HG03520 (cell line): ENCODE results near the gene ANGEL2.
"Not testable (repeated sequence)": the region's sequence is repeated elsewhere in the genome, so short reads cannot be mapped to it uniquely, and the experiment has no call there.

Source experiments
- ATAC-seq: cut with Tn5 transposase; IDR thresholded peaks from one replicate; pipeline ENCODE4 v1.9.1; 2021; ENCODE audit warnings: mild to moderate bottlenecking, moderate library complexity; ENCODE audit not compliant: unreplicated experiment

Gene ANGEL2

DNA sequence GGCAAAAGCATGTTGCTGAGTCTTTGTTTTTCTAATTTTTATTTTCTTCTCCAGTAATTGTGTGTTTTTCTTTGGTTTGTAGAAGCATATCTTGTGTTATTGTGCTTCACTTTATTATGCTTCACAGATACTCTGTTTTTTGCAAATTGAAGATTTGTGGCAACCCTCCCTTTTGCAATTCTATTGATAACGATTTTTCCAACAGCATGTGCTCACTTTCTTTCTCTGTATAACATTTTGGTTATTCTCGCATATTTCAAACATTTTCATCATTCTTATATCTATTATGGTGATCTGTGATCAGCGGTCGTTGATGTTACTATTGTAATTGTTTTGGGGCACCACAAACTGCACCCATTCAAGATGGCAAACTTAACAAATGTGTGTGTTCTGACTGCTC, 3.8 kb upstream of the ANGEL2 start:
- ATAC-seq: no peak

GRCh38 chr1:213017447-213018273, 2.0 kb upstream of the ANGEL2 start:
- no peak for ATAC-seq

- no peak for ATAC-seq
Observed at GRCh38 chr1:213014642-213015041, 1.0 kb downstream of the ANGEL2 start.

- ATAC-seq: no peak
Observed at GRCh38 chr1:213008564-213008963, 7.1 kb downstream of the ANGEL2 start.

GRCh38 chr1:213003256-213003655, 12.4 kb downstream of the ANGEL2 start:
- ATAC-seq: no peak

DNA sequence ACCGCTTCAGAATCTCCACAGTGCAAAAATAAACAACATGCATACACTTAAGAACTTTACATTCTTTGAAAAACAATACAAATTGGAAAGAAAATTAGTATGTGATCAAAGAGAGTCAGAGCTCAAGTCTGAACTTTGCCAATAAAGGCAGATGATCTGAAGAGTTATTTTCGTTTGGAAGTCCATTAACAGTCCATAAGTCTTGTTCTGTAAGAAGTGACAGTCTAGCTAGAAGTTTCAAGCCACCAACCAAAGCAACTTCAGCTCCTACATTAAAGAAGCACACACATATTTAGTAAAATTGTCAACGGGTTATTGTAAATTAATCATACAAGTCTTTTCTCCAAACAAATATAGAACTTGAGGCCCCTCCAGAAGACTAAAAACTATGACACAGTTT, 20.7 kb downstream of the ANGEL2 start:
- ATAC-seq: no peak

GRCh38 chr1:212993960-212994359, 21.7 kb downstream of the ANGEL2 start:
- not testable (repeated sequence) for ATAC-seq

DNA sequence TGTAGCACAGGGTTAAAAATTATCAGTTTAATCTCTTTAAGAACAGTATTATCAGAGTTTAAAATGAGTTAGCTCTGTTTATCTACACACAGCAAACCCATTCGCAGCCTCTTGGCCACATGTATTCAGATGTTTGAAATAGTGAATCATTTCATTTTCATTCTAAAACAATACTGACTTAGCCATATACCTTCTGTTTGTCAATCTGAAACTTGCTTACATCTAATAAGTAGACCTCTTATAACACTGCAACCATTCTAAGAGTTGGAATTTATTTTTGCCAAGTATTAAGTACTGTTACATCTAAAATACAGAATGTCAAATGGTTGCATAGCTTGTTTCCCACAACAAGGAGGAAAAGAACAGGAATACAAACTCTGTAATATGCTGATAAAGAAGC, 25.4 kb downstream of the ANGEL2 start:
- no peak for ATAC-seq

DNA sequence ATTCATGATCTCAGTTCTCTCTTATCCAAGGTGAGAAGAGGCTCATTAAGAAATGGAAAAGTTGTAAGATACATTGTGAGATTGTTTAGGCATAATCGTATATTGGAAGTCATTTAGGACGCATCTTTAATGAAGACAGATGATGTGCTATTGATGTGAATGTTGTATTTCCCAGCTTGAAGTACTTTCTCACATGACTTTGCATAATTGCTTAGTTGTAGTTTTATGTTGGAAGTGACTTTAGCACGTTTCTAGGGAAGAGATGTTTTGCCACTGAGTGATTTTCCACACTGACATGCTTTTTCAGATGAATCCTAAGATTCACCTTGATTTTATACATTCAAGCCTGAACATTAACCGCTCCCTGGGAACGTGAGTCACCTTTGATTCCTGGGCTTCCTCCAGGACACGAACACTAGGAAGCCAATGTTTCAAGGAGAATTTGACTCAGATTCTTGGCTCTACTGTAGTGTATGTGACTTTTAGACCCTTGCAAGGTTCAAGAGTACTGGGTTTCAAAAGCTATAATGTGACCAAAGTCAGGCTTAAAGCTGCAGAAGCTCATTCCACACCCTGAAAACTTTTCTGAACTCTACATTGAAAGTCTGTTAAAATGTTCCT, 27.9 kb downstream of the ANGEL2 start:
- ATAC-seq: no peak

DNA sequence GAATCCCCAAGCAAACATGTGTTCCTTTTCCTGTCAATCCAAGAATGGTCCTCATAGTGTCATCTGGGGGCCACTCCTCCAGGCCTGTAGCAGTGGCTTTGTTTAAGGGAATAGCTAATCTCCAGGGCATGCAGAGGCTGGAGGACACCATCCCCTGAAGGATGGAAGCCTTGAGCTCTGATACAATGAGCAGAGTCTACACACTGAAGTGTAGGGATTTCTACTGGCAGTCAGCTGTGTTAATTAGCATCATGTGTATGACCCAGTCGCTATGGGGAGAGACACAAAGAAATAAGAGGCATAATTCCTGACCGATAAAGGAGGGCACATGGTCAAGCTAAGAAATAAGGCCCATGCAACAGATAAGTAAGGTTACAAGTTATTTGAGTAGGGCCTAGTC, 29.1 kb downstream of the ANGEL2 start:
- ATAC-seq: no peak

DNA sequence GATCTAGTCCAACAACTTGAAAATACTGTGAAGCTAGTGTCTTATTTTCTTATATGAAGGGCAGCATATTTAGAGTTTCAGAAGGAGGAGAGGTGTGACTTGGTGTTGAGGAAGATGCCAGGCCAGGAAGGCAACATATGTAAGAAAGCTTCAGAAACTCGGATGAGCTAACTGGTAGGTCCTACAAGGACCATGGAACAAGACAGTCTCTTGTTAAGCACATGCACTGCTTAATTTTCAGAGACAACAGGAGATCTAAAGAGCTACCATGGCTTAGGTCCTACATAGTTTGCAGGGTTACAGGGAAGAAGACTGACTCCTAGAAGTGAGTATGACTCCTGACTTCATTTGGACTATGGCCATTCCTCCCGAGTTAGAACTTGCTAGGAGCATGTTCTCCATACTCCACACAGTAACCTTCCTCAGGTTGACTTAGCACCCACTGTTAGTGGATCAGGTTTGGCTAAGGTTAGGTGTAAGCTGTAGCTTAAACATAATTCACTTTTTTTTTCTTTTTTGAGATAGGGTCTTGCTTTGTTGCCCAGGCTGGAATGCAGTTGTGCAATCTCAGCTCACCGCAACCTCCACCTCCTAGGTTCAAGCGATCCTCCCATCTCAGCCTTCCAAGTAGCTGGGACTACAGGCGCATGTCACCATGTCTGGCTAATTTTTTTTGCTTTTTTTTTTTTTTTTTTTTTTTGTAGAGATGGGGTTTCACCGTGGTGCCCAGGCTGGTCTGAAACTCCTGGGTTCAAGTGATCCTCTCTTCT, 31.0 kb downstream of the ANGEL2 start:
- ATAC-seq: no peak

DNA sequence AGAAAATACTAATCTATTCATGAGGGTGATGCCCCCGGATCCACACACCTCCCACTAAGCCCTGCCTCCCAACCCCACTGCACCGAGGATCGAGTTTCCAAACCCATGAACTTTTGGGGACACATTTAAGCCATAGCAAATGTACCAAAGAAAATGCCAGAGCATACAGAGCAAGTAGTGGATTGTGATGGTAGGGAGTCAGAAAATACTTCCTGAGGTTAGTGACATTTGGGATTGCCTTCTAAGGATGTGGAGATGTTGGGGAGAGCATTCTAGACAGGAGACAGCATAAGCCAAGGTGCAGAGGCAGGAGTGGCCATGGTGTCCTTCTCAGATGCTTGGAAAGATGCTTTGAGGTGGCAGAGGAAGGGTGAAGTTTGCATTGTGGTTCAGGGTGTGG, 32.2 kb downstream of the ANGEL2 start:
- ATAC-seq: no peak

DNA sequence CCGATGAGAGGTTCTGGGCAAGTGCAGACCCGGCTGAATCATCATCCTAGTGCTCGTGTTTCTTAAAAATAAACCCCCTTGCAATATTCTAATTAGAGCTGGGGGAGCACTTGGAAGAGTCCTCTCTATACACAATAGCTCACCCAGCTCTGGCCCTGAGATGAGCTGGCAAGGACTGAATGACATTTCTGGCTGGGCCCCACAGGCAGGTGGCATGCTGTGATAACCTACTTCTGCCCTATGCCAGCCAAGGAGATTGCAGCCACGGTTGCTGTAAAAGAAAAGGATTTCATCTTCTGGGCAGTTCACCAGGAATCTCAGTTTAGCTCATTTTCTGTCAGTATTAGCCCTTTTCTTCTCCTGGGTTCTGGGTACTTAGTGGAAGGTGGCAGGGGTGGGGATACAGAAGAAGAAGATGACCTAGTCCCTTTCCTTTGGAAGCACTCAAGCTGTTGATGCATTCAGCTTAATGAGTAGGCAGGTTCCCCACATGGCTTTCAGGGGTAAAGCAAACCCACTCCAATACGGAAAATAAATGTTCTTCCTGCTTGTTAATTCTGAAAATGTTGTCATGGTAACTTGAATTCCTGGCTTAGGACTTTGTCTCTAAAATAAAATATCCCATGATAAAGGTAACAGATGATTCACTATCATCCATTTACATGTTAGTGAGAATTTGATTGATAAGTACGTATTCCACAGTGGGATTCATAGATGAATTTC, 33.1 kb downstream of the ANGEL2 start:
- no peak for ATAC-seq

DNA sequence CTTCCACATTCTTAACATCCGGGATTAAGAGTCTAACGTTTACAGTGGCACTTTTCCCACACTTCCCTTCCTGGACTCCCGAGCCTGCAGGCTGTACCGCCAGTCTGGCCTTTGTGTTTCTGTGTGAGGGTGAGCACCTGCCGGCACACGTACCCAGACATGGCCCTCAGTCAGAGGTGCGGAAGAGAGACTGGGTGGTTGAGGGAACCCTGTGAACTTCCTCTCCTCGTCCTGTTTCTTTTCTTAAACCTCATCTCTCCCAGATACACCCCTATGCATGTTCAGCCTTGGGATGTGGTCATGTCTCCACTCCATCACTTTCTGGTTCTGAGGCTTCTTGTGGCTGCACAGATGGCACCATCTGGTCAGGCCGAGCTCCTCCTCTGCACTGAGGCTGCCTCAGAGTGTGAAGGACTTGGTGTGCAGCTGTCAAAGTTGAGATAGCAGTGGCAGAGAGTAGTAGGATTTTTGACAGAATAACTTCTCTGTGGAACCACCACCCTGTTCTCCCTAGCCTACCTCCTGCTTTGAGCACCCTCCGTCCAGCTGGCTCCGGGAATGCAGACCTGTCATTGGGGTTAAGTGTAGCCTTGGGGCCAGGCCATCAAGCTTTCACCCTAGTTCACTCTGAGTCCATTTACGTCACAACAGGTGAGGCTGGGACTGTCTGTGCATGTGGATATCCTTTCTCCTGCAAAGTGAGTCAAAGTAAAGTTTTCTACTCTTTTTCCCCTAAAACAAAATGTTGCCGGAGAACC, 33.9 kb downstream of the ANGEL2 start:
- peak; percentile 38 for ATAC-seq

DNA sequence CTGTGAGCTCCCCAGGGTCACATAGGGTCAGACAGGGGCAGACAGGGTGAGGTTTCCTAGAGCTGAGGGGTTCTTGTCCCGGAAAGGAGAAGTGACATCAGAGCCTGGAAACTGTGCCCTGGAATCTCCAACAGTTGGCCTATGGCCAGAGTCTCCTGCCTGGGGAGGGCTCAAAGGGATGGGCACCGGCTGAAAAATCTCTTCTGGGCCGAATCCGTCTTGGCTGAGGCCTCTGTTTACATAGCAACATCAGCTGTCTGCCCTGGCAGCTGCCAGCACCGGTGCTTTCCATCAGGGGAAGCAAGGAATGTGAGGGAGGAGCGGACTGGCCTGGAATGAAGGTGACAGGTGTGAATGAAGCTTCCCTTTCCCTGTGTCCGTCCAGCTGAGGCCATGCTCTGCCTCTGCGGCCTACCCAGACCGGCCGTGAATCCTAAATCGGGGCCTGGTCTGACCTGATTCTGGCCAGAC, 34.6 kb downstream of the ANGEL2 start:
- ATAC-seq: no peak

DNA sequence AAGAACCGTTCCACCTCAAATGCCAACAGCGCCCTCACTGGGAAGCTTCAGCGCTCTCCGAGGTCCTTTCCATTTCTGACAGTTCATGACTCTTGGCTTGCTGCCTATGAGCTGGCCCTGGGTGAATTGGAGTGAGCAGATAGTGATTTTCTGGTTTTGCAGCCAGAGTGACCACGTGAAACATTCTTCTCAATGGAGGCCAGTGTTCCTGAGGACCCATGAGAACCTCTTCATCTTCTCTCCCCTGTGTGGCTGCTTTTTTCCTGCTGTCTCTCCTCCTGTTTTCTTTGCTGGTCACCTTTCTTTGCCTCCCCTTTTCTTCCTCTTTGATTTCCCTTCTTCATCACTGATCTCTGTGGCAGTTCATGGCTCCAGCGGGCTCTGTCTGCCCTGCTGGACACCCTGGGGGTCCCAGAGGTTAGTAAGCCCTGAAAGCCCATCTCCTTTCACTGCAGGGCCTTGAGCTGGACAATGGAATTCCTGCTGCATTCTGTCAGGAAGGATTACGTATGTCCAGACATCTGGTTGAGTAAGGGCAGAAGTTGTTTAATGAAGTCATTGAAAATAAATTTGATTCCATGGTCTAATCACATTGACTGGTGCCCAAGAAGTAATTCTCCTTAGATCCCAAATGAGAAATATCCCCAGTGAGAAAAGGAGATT, 35.4 kb downstream of the ANGEL2 start:
- no peak for ATAC-seq

- peak; percentile 66 for ATAC-seq
Observed at GRCh38 chr1:212979340-212980122, 36.1 kb downstream of the ANGEL2 start.

GRCh38 chr1:212977781-212978645, 37.7 kb downstream of the ANGEL2 start:
- ATAC-seq: peak; percentile 28
